Measurements from ENCODE around the gene GPR32. TPM values are rescaled to one million over a fixed set of nuclear protein-coding genes. Genes with fewer than 3 reads are reported as not detected.

Gene GPR32
- total RNA-seq, 1 donor from 2014 or later = not detected

DNA sequence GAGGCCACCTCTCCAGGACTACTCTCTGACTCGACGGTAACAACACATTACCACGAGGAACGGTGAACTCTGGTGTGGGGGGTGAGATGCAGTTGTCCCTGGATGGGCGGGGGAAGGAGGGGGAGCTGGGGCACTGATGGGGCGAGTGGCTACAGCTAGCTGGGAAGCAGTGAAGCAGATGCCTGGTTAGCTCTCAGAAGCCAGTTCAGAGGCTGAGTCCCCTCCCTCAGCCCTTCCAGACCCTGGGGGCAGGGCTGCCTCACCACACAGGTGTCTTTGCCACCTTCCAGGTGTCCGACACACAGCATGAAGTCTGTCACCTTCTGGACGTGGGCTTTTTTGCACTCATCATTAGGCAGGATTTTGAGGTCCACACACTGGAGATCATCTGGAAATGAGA lies 49.4 kb downstream of the GPR32 start:
- Histone ChIP-seq H3K4me1 (no peaks in the 10 kb centered on the region), H3K27me3 (peaks cover 45% of the 10 kb centered on the region), H3K36me3 (no peaks in the 10 kb centered on the region), H3K27ac (no peak overlapping the region), H3K9me3 (no peaks in the 10 kb centered on the region), H3K4me3 (no peak overlapping the region)
- TF ChIP-seq CTCF (IDR thresholded peaks at IDR 0.05) = no peak
- ATAC-seq (no peak), DNase-seq (no peak)
- intact Hi-C loops (cut with DNase I) = no loop called here

- no peak for ATAC-seq
- intact Hi-C loops (cut with DNase I) = no loop called here
- peaks cover 45% of the 10 kb centered on the region for H3K27me3 ChIP-seq
Observed at GRCh38 chr19:50820086-50820485, 49.8 kb downstream of the GPR32 start.

DNA sequence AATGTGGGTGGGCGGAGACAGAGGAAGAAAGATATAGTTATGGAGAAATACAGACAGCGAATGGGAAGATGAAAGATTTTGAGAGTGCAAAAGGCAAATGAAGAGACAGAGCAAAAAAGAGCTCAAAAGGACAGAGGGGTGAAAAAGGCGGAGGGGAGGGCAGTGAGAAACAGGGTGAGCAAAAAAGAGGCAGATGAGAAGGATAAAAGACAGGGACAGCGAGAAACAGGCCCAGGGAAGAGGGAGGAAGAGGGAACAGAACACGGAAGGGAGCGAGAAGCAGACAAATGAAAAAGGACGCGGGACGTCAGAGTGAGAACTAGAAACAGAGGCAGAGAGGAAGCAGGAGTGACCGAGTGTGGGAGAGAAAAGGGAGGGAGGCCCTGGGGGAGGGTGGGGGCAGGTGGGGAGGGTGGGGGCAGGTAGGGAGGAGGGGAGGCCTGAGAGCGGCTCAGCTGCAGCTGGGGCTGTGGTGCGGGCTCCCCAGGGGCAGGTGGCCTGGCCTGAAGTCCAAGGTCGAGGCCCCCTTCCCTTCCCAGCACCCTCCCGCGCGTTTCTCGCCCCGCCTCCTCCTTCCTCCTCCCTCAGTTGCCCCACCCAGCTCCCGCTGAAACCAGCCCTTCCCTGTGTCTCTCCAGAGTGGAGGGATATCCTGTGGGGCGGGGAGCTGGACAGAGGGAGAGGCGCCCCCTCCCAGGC lies 50.4 kb downstream of the GPR32 start:
- peaks cover 45% of the 10 kb centered on the region for H3K27me3 ChIP-seq
- H3K36me3 ChIP-seq = no peaks in the 10 kb centered on the region
- H3K4me1 ChIP-seq = no peaks in the 10 kb centered on the region
- intact Hi-C loops (cut with DNase I) = no loop called here
- TF ChIP-seq CTCF (IDR thresholded peaks at IDR 0.05) = no peak
- ATAC-seq (peak; percentile 32), DNase-seq (peak; percentile 65)
- H3K27ac ChIP-seq = no peak overlapping the region
- no peak overlapping the region for H3K4me3 ChIP-seq
- no peaks in the 10 kb centered on the region for H3K9me3 ChIP-seq

More at GRCh38 chr19:50820086-50820485, 49.8 kb downstream of the GPR32 start:
- Histone ChIP-seq H3K36me3 (no peaks in the 10 kb centered on the region), H3K27ac (no peak overlapping the region), H3K9me3 (no peaks in the 10 kb centered on the region), H3K4me1 (no peaks in the 10 kb centered on the region), H3K4me3 (no peak overlapping the region)
- DNase-seq = no peak
- no peak for TF ChIP-seq CTCF (IDR thresholded peaks at IDR 0.05)

- intact Hi-C loops (cut with DNase I) = no loop called here
- Histone ChIP-seq H3K4me1 (no peaks in the 10 kb centered on the region), H3K36me3 (no peaks in the 10 kb centered on the region), H3K27ac (no peak overlapping the region), H3K4me3 (no peak overlapping the region), H3K9me3 (no peaks in the 10 kb centered on the region), H3K27me3 (peaks cover 45% of the 10 kb centered on the region)
- DNase-seq (no peak), ATAC-seq (no peak)
- TF ChIP-seq CTCF (IDR thresholded peaks at IDR 0.05) = no peak
Observed at GRCh38 chr19:50821248-50821612, 51.0 kb downstream of the GPR32 start.

Other genes with a start within 250 kb of the GPR32 start
- gene LRRC4B, start 202.0 kb upstream of the GPR32 start, total RNA-seq = 4.6 TPM
- gene SYT3, start 130.6 kb upstream of the GPR32 start, total RNA-seq = 2.5 TPM
- 3.9 TPM for gene C19orf81, start 121.0 kb upstream of the GPR32 start, total RNA-seq
- 0.35 TPM for gene SHANK1, start 50.7 kb upstream of the GPR32 start, total RNA-seq
- gene CLEC11A, start 47.1 kb upstream of the GPR32 start, total RNA-seq = 13.3 TPM
- not detected for gene ACP4, start 20.0 kb downstream of the GPR32 start, total RNA-seq
- gene KLK1, start 53.3 kb downstream of the GPR32 start, total RNA-seq = 1.7 TPM
- gene KLK15, start 63.1 kb downstream of the GPR32 start, total RNA-seq = not detected
- gene KLK3, start 84.5 kb downstream of the GPR32 start, total RNA-seq = not detected
- gene KLK2, start 103.0 kb downstream of the GPR32 start, total RNA-seq = not detected
- not detected for gene KLK4, start 140.9 kb downstream of the GPR32 start, total RNA-seq
- not detected for gene KLK5, start 182.6 kb downstream of the GPR32 start, total RNA-seq
- gene KLK6, start 199.1 kb downstream of the GPR32 start, total RNA-seq = not detected
- 0.41 TPM for gene KLK7, start 213.5 kb downstream of the GPR32 start, total RNA-seq
- not detected for gene KLK8, start 231.1 kb downstream of the GPR32 start, total RNA-seq
- 4.7 TPM for gene KLK10, start 249.2 kb downstream of the GPR32 start, total RNA-seq